H1 (cell line): Measurements from ENCODE around the gene LIPI. TPM values are rescaled to one million over a fixed set of nuclear protein-coding genes. Genes with fewer than 3 reads are reported as not detected.

Source experiments
- BACH1 ChIP-seq: IDR thresholded peaks from 2 replicates; pipeline ENCODE4 v1.6.1; 2012; ENCODE audit warnings: low read length, improper control_type of control experiment
- CHD7 ChIP-seq: fragments of 300-600 bp; sonication (generic); IDR thresholded peaks from 2 replicates; pipeline ENCODE4 v1.7.1; 2012; ENCODE audit warnings: low read length, moderate library complexity, mild to moderate bottlenecking, inconsistent platforms; ENCODE audit not compliant: insufficient replicate concordance
- EP300 ChIP-seq, 2 experiments: IDR thresholded peaks; 1 replicate in 1 of 2; 2 replicates in 1 of 2; pipeline ENCODE4 v1.6.1; 2011 to 2012; ENCODE audit warnings: low read depth in 2 of 2, low read length in 2 of 2, mild to moderate bottlenecking in 2 of 2, borderline replicate concordance in 1 of 2, inconsistent platforms in 1 of 2, moderate library complexity in 1 of 2
- KDM1A ChIP-seq: fragments of 200-600, 300-600 bp; sonication (generic); IDR thresholded peaks from 2 replicates; pipeline ENCODE4 v1.7.1; 2016; ENCODE audit warnings: mild to moderate bottlenecking, low read length, borderline replicate concordance
- KDM4A ChIP-seq: IDR thresholded peaks from one replicate; pipeline ENCODE4 v1.7.1; 2012; ENCODE audit warnings: low read depth, mild to moderate bottlenecking, moderate library complexity, low read length, inconsistent platforms; ENCODE audit not compliant: severe bottlenecking
- PHF8 ChIP-seq: fragments of 200-600 bp; sonication (generic); conservative IDR thresholded peaks from 2 replicates; pipeline ENCODE4 v1.7.1; 2012; ENCODE audit warnings: low read depth, mild to moderate bottlenecking, inconsistent platforms, low read length, moderate library complexity
- SIN3A ChIP-seq, 2 experiments: IDR thresholded peaks in 1 of 2; conservative IDR thresholded peaks in 1 of 2; 2 replicates each; pipeline ENCODE4 v1.6.1; 2011 to 2012; ENCODE audit warnings: low read length in 2 of 2, improper control_type of control experiment in 1 of 2, low read depth in 1 of 2, mild to moderate bottlenecking in 1 of 2
- SP1 ChIP-seq: IDR thresholded peaks from 2 replicates; pipeline ENCODE4 v1.6.1; 2011; ENCODE audit warnings: low read depth, low read length
- SP4 ChIP-seq: IDR thresholded peaks from 2 replicates; pipeline ENCODE4 v1.6.1; 2012; ENCODE audit warnings: low read length, inconsistent platforms
- SRF ChIP-seq: IDR thresholded peaks from 2 replicates; pipeline ENCODE4 v1.6.1; 2011; ENCODE audit warnings: mild to moderate bottlenecking, low read depth, low read length, moderate library complexity
- ZNF274 ChIP-seq: IDR thresholded peaks from 2 replicates; pipeline ENCODE4 v1.7.0; 2012; ENCODE audit warnings: low read length, borderline replicate concordance; ENCODE audit errors: extremely low read depth
- polyA plus RNA-seq, 7 experiments: library from polyadenylated mRNA; depleted of rRNA in 3 of 7; stranded (reverse) in 5 of 7; unstranded in 2 of 7; fragments of >200 nt in 5 of 7; fragments of 200-250 nt in 2 of 7; gene quantifications; 1 replicate in 5 of 7; 2 replicates in 1 of 7; 4 replicates in 1 of 7; pipeline versions ENCODE4 v1.2.1 to v1.2.3, GENCODE V29; 2011 to 2013; ENCODE audit warnings: missing spikeins in 2 of 7, mixed read lengths in 2 of 7
- total RNA-seq: library from RNA; stranded (reverse); fragmentation: NEBNext Ultra II Directional; extraction: Animal tissue kit (Norgen Biotek cat#: 25700); gene quantifications from 2 replicates; pipeline ENCODE4 v1.2.1, GENCODE V29; 2021

LIPI gene
- total and polyA plus RNA-seq, 2 of the 8 experiments (the other 6 are each of a cell fraction or from before 2014, with no cell fraction given) = not detected

- TF ChIP-seq CHD7 (no peak), SRF (no peak), KDM4A (no peak), BACH1 (no peak), EP300 (IDR thresholded peaks at IDR 0.05; ENCODE audit: borderline replicate concordance in 1 of 2, low read depth in 2 of 2, low read length in 2 of 2) (no peak), SIN3A (conservative IDR thresholded peaks at IDR 0.05 in 1 of 2, IDR thresholded peaks at IDR 0.05 in 1 of 2; ENCODE audit: low read depth in 1 of 2, low read length in 2 of 2) (no peak), KDM1A (no peak), SP4 (no peak), PHF8 (no peak), SP1 (no peak), ZNF274 (no peak)
These were observed 35.0 kb upstream of the LIPI start (continued) for GRCh38 chr21:14245711-14246110.
